Mucosa of rectum (tissue), 2 donors: ENCODE data around the gene MAPKAPK3.

Source experiments
- H3K27ac ChIP-seq, 2 donors: one replicate each; pipeline ENCODE4 v1.7.0; 2013; ENCODE audit warnings: inconsistent platforms in 2 of 2, low read depth in 2 of 2, low read length in 2 of 2
- H3K27me3 ChIP-seq, 2 donors: one replicate each; pipeline ENCODE4 v1.7.0; 2013; ENCODE audit warnings: low read length in 2 of 2; ENCODE audit not compliant: control insufficient read depth in 2 of 2, insufficient read depth in 2 of 2
- H3K36me3 ChIP-seq, 2 donors: one replicate each; pipeline ENCODE4 v1.7.0; 2013; ENCODE audit warnings: low read length in 2 of 2; ENCODE audit not compliant: control insufficient read depth in 2 of 2, insufficient read depth in 2 of 2
- H3K4me1 ChIP-seq, 2 donors: one replicate each; pipeline ENCODE4 v1.7.0; 2013; ENCODE audit warnings: low read length in 2 of 2, mild to moderate bottlenecking in 1 of 2; ENCODE audit not compliant: control insufficient read depth in 2 of 2, insufficient read depth in 2 of 2
- H3K4me3 ChIP-seq, 2 donors: one replicate each; pipeline ENCODE4 v1.7.0; 2013; ENCODE audit warnings: low read length in 2 of 2
- H3K9ac ChIP-seq, 2 donors: one replicate each; pipeline ENCODE4 v1.7.0; 2013; ENCODE audit warnings: low read length in 2 of 2, low read depth in 1 of 2, mild to moderate bottlenecking in 1 of 2
- H3K9me3 ChIP-seq, 2 donors: one replicate each; pipeline ENCODE4 v1.7.0; 2013; ENCODE audit warnings: low read length in 2 of 2; ENCODE audit not compliant: control insufficient read depth in 2 of 2
- donor health status: healthy.
- donor health status: Normal muscosa, but diverticular disease.

MAPKAPK3 gene

GRCh38 chr3:50574444-50574831, 42.5 kb upstream of the MAPKAPK3 start:
- Histone ChIP-seq H3K9ac (no peak overlapping the region), H3K27ac (peak overlapping the region in 1 of 2 donors; percentile 13), H3K36me3 (peaks cover 24 to 31% of the 10 kb centered on the region in 2 donors)

DNA sequence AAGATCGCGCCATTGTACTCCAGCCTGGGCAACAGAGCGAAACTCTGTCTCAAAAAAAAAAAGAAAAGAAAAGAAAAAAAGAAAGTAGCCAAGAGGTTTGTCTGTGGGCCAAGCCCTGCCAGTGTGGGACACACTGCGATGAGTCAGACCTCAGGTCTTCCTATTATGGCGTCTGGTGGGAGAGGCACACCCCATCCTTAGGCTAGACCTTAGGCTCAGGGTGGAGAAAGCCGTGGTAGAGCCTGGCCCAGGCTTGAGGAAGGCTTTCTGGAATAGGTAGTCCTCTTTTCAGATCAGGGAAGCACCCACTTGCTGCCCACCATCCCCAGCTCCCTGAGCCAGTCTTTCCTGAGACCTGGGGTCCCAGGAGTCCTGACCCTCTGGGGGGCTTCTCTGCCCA, 41.6 kb upstream of the MAPKAPK3 start:
- no peak overlapping the region for H3K27ac ChIP-seq
- no peaks in the 10 kb centered on the region for H3K9me3 ChIP-seq
- peaks cover 28 to 33% of the 10 kb centered on the region in 2 donors for H3K36me3 ChIP-seq

More at GRCh38 chr3:50574444-50574831, 42.5 kb upstream of the MAPKAPK3 start:
- Histone ChIP-seq H3K9me3 (no peaks in the 10 kb centered on the region), H3K4me3 (no peak overlapping the region), H3K4me1 (peaks cover 6 to 9% of the 10 kb centered on the region in 2 donors), H3K27me3 (no peaks in the 10 kb centered on the region)

GRCh38 chr3:50577348-50577747, 39.6 kb upstream of the MAPKAPK3 start:
- Histone ChIP-seq H3K36me3 (peaks cover 34 to 40% of the 10 kb centered on the region in 2 donors), H3K9ac (no peak overlapping the region), H3K9me3 (no peaks in the 10 kb centered on the region), H3K27ac (no peak overlapping the region), H3K27me3 (no peaks in the 10 kb centered on the region), H3K4me1 (peaks cover 0 to 4% of the 10 kb centered on the region in 2 donors), H3K4me3 (no peak overlapping the region)

More for the DNA sequence above, 41.6 kb upstream of the MAPKAPK3 start:
- peaks cover under 1 to 6% of the 10 kb centered on the region in 2 donors for H3K4me1 ChIP-seq
- no peaks in the 10 kb centered on the region for H3K27me3 ChIP-seq
- H3K9ac ChIP-seq: no peak overlapping the region
- H3K4me3 ChIP-seq: no peak overlapping the region

DNA sequence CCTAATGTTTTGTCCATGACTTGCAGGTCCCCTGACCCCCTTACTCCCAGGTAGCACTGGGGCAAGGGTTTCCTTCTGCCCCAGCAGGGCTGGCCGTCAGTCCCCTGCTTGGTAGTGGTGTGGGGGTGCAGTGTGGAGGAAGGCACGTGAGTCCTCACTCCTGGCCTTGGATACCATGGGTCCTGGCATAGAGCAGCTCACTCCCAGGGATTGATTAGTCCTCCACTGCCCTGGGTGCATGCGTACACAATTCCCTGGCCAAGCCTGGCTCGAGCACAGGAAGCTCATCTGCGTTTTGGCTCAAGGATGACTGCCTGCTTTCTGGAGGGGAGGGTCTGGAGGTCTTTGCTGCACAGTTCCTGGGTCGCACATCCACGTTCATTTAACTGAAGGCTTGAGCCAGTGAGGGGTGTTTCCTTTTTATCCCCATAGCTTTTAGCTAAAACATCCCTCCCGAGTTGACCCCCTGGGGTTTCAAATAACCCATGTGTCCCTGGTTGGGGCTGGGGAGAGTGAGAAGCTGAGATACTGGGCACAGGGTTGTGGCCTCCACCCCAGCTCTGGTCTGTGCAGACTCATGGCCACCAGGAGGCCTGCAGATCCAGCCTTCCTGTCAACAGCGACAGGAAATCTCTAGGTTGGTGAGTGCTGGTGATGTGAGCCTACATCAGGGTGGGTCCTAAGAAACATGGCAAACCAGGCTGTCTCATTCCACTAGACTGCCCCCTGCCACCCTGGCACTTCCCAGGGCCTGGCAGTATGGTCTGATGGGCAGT, 36.1 kb upstream of the MAPKAPK3 start:
- Histone ChIP-seq H3K4me1 (no peaks in the 10 kb centered on the region), H3K9me3 (no peaks in the 10 kb centered on the region), H3K27ac (no peak overlapping the region), H3K4me3 (no peak overlapping the region), H3K36me3 (peaks cover 29 to 40% of the 10 kb centered on the region in 2 donors), H3K27me3 (no peaks in the 10 kb centered on the region), H3K9ac (no peak overlapping the region)

GRCh38 chr3:50581459-50581842, 35.5 kb upstream of the MAPKAPK3 start:
- peaks cover 29 to 39% of the 10 kb centered on the region in 2 donors for H3K36me3 ChIP-seq
- H3K27ac ChIP-seq: no peak overlapping the region
- H3K4me1 ChIP-seq: no peaks in the 10 kb centered on the region
- no peaks in the 10 kb centered on the region for H3K27me3 ChIP-seq
- H3K4me3 ChIP-seq: no peak overlapping the region
- H3K9me3 ChIP-seq: no peaks in the 10 kb centered on the region
- H3K9ac ChIP-seq: no peak overlapping the region

GRCh38 chr3:50582083-50582482, 34.9 kb upstream of the MAPKAPK3 start:
- H3K27ac ChIP-seq: no peak overlapping the region
- no peak overlapping the region for H3K4me3 ChIP-seq
- H3K9ac ChIP-seq: no peak overlapping the region
- H3K27me3 ChIP-seq: no peaks in the 10 kb centered on the region
- H3K4me1 ChIP-seq: no peaks in the 10 kb centered on the region
- H3K9me3 ChIP-seq: no peaks in the 10 kb centered on the region
- peaks cover 29 to 35% of the 10 kb centered on the region in 2 donors for H3K36me3 ChIP-seq

- H3K4me3 ChIP-seq: no peak overlapping the region
- H3K4me1 ChIP-seq: no peaks in the 10 kb centered on the region
- H3K9ac ChIP-seq: no peak overlapping the region
- no peak overlapping the region for H3K27ac ChIP-seq
- no peaks in the 10 kb centered on the region for H3K27me3 ChIP-seq
- H3K9me3 ChIP-seq: no peaks in the 10 kb centered on the region
- H3K36me3 ChIP-seq: peaks cover 14 to 19% of the 10 kb centered on the region in 2 donors
Observed at GRCh38 chr3:50583897-50584296, 33.1 kb upstream of the MAPKAPK3 start.

- Histone ChIP-seq H3K4me3 (no peak overlapping the region), H3K4me1 (no peaks in the 10 kb centered on the region), H3K9ac (no peak overlapping the region)
Observed at GRCh38 chr3:50584391-50584790, 32.6 kb upstream of the MAPKAPK3 start.

GRCh38 chr3:50585919-50586762, 30.8 kb upstream of the MAPKAPK3 start:
- no peaks in the 10 kb centered on the region for H3K9me3 ChIP-seq
- H3K4me3 ChIP-seq: no peak overlapping the region
- no peak overlapping the region for H3K27ac ChIP-seq
- H3K4me1 ChIP-seq: peaks cover 3 to 7% of the 10 kb centered on the region in 2 donors
- H3K27me3 ChIP-seq: no peaks in the 10 kb centered on the region
- H3K36me3 ChIP-seq: peaks cover 3 to 14% of the 10 kb centered on the region in 2 donors
- H3K9ac ChIP-seq: no peak overlapping the region

More at GRCh38 chr3:50584391-50584790, 32.6 kb upstream of the MAPKAPK3 start:
- peaks cover 10 to 16% of the 10 kb centered on the region in 2 donors for H3K36me3 ChIP-seq
- H3K27ac ChIP-seq: no peak overlapping the region
- H3K27me3 ChIP-seq: no peaks in the 10 kb centered on the region
- H3K9me3 ChIP-seq: no peaks in the 10 kb centered on the region

DNA sequence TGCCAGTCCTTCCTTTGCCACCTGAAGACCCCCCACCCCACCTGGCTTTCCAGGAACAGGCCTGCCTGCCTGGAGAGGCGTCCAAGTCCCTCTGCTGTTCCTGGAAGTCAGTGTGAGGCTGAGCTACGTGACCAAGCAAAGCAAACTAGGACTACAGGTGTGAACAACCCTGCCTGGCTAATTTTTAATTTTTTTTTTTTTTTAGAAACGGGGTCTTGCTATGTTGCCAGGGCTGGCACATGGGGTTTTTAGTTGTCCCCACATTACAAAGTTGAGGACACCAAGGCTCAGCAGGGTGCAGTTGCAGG, 30.2 kb upstream of the MAPKAPK3 start:
- peaks cover 3 to 10% of the 10 kb centered on the region in 2 donors for H3K4me1 ChIP-seq
- H3K4me3 ChIP-seq: no peak overlapping the region
- no peak overlapping the region for H3K9ac ChIP-seq
- no peaks in the 10 kb centered on the region for H3K9me3 ChIP-seq
- H3K27ac ChIP-seq: no peak overlapping the region
- no peaks in the 10 kb centered on the region for H3K27me3 ChIP-seq
- peaks cover 0 to 11% of the 10 kb centered on the region in 2 donors for H3K36me3 ChIP-seq
